AG10803 (cell line): ENCODE results near the gene CCL2.

ENCODE experiments used
- DNase-seq: peaks from one replicate; pipeline ENCODE4 v3.0.0; 2010; ENCODE audit warnings: low read depth
- H3K4me3 ChIP-seq: 2 replicates; pipeline ENCODE4 v1.5.1; 2011; ENCODE audit warnings: mild to moderate bottlenecking, low read length, control low read depth
- TF ChIP-seq, protein P1 (sequence below): conservative IDR thresholded peaks from 2 replicates; pipeline ENCODE4 v1.5.1; 2011; ENCODE audit warnings: mild to moderate bottlenecking, low read length, control low read depth, inconsistent platforms

CCL2 gene

DNA sequence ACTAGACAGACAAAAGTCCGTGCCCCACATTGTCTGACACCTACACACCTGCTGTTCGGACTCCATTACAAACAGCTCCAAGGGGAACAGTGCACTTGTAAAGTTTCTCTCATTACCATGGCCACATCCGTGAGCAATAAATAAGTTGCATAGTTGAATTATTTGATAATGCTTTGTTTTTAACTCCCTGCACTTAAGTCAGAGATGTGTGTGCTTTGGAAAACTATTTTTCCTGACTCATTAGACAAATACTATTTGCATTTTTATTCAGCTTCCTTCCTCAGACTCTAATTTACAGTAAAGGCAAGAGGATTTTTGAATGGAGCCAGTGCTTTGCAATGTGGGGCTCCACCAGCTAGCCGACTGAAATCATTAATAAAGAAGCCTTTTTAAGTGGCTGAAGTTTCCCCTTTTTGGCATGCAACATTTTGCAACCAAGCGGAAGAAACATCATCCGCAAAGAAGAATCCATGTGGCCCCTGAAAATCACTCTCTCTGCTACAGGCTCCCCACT, 6.5 kb upstream of the CCL2 start:
- DNase-seq = peak; percentile 88
- H3K4me3 ChIP-seq = no peak overlapping the region
- TF ChIP-seq, protein P1, sequence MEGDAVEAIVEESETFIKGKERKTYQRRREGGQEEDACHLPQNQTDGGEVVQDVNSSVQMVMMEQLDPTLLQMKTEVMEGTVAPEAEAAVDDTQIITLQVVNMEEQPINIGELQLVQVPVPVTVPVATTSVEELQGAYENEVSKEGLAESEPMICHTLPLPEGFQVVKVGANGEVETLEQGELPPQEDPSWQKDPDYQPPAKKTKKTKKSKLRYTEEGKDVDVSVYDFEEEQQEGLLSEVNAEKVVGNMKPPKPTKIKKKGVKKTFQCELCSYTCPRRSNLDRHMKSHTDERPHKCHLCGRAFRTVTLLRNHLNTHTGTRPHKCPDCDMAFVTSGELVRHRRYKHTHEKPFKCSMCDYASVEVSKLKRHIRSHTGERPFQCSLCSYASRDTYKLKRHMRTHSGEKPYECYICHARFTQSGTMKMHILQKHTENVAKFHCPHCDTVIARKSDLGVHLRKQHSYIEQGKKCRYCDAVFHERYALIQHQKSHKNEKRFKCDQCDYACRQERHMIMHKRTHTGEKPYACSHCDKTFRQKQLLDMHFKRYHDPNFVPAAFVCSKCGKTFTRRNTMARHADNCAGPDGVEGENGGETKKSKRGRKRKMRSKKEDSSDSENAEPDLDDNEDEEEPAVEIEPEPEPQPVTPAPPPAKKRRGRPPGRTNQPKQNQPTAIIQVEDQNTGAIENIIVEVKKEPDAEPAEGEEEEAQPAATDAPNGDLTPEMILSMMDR = no peak

DNA sequence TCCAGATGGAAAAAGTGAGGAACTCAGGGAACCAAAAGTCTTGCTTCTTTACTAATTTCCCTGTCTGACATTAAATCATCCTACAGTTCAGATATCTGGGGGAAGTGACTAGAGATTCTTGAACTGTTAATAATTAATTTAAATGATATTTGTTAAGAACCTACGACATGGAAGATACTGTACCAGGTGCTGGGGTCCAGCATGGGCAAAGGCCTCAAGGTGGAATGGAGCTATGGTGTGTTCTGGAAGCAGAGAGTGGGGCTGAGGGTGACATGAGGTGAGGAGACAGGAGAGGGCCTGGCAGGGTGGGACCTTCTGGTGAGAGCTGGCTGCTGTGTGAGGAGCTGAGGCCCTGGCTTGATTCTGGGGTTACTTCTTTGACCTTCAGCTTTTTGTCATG, 6.0 kb upstream of the CCL2 start:
- no peak overlapping the region for H3K4me3 ChIP-seq
- TF ChIP-seq, protein P1 = no peak
- DNase-seq = no peak

DNA sequence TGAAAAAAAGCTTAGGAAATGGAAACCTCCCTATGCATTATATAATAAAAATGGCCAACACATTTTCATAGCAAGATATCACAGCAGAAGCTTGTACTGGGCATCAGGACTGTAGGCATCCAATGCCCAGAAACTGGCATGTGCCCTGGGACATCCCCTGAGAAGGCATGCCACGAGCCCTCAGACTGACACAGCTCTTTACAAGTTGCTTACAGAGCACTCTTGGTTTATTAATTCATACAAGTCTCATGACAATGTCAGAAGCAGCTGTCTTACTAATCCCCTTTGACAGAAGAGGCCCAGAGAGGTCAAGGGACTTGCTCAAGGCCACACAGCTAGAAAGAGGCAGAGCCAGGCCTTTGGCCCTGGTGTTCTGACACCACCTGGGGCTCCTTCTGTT, 5.6 kb upstream of the CCL2 start:
- TF ChIP-seq, protein P1 = no peak
- DNase-seq = no peak
- no peak overlapping the region for H3K4me3 ChIP-seq

DNA sequence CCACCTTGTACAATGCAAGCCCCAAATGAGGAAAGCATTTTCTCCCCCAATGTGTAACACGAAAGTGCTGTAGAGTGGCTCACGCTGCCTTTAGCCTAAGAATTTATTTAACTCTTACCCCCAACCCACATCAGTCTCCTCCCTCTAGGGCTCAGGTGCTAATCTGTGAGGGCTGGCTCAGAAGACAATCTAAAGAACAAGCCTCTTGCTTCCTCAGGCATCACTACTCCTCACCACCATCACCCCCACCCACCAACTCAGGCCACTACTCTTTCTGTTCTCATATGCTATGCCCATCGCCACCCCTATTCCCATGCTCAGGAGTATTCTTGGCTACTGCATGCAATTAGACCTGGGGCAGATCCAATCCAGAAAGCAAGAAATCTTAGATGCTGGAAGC, 3.9 kb upstream of the CCL2 start:
- no peak for DNase-seq
- TF ChIP-seq, protein P1 = no peak
- no peak overlapping the region for H3K4me3 ChIP-seq

DNA sequence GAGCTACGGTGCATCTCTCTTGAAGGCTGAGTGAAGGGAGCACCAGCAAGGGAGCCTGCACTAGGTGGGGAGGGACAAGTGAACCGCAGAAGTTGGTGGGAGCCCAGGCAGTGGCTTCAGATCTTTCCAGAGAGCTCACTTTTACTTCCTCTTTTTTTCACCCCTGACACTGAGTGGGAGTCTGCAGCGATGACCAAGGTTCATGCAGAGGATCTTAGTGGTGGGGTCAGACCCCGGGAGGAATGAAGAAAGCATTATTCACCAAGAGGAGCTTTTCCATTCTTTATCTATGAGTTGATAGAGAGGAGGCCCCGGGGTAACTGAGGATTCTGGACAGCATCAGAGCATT, 3.0 kb upstream of the CCL2 start:
- no peak overlapping the region for H3K4me3 ChIP-seq
- TF ChIP-seq, protein P1 = no peak
- no peak for DNase-seq

DNA sequence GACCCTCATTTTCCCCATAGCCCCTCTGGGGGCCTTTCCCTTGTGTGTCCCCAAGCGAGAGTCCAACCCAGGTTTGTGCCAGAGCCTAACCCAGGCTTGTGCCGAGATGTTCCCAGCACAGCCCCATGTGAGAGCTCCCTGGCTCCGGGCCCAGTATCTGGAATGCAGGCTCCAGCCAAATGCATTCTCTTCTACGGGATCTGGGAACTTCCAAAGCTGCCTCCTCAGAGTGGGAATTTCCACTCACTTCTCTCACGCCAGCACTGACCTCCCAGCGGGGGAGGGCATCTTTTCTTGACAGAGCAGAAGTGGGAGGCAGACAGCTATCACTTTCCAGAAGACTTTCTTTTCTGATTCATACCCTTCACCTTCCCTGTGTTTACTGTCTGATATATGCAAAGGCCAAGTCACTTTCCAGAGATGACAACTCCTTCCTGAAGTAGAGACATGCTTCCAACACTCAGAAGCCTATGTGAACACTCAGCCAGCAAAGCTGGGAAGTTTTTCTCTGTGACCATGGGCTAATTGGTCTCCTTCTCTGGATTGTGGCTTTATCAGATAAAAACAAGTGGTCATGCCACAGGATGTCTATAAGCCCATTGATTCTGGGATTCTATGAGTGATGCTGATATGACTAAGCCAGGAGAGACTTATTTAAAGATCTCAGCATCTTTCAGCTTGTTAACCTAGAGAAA, 2.5 kb upstream of the CCL2 start:
- no peak overlapping the region for H3K4me3 ChIP-seq
- peak; percentile 94 for DNase-seq
- TF ChIP-seq, protein P1 = no peak

DNA sequence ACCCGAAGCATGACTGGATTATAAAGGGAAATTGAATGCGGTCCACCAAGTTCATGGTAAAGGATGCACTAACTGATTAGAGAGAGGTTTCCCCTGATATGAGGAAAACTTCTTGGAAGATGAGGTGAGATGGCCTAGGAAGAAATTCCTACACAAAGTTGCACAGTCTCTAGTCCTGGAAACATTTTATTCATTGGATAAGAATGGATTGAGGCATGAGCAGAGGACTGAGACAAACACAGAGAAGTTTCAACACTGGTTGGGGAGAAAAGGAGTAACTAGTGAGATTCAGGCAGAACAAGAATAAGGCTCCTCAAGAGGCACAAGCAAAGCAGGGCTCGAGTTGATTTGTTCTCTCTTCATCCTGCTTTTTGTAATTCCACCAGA, 2.0 kb upstream of the CCL2 start:
- TF ChIP-seq, protein P1 = no peak
- H3K4me3 ChIP-seq = no peak overlapping the region
- peak; percentile 42 for DNase-seq
